ENCODE measurements around the gene HOXA10.

HOXA10 gene

DNA sequence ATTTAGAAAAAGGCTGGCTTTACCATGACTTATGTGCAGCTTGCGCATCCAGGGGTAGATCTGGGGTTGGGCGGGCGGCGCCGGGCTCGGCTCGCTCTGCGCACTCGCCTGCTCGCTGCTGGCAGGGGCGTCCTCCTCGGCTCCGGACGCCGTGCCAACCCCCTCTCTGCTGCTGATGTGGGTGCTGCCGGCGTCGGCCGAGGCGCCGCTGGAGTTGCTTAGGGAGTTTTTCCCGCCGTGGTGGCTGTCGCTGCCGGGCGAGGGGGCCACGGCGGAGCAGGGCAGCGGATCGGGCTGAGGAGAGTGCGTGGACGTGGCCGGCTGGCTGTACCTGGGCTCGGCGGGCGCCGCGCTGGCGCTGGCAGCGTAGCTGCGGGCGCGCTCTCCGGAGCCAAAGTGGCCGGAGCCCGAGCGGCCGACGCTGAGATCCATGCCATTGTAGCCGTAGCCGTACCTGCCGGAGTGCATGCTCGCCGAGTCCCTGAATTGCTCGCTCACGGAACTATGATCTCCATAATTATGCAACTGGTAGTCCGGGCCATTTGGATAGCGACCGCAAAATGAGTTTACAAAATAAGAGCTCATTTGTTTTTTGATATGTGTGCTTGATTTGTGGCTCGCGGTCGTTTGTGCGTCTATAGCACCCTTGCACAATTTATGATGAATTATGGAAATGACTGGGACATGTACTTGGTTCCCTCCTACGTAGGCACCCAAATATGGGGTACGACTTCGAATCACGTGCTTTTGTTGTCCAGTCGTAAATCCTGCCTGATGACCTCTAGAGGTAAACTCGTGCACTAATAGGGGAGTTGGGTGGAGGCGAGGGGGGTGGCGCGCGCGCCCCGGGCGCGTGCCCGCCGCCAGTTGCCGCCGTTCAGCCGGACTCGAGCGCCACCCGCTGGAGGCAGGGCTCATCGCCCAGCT lies 30.8 kb downstream of the HOXA10 start, which contains the start of gene HOXA5:
Gene HOXA5, minus strand, starts transcription at position 659 of the 927 bp plus-strand sequence. Its CDS starts 74 bp downstream, at position 585.
- no peak for DNase-seq

DNA sequence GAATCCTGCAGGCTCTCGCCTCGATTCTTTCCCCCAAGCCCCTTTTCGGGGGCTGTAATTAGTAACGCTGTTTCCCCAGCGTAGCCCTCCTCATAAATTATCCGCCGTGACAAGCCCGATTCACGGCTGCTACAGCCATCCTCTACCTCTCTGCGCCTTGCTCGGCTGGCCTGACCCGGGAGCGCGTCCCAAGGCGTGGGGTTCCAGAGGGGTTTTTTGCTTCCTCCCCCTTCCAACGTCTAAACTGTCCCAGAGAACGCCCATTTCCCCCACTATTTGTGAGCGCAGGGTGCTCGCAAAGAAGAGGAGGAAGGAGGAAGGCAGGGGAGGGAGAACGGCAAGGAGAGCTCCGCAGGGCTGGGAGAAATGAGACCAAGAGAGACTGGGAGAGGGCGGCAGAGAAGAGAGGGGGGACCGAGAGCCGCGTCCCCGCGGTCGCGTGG lies 31.5 kb downstream of the HOXA10 start:
- no peak for DNase-seq

DNA sequence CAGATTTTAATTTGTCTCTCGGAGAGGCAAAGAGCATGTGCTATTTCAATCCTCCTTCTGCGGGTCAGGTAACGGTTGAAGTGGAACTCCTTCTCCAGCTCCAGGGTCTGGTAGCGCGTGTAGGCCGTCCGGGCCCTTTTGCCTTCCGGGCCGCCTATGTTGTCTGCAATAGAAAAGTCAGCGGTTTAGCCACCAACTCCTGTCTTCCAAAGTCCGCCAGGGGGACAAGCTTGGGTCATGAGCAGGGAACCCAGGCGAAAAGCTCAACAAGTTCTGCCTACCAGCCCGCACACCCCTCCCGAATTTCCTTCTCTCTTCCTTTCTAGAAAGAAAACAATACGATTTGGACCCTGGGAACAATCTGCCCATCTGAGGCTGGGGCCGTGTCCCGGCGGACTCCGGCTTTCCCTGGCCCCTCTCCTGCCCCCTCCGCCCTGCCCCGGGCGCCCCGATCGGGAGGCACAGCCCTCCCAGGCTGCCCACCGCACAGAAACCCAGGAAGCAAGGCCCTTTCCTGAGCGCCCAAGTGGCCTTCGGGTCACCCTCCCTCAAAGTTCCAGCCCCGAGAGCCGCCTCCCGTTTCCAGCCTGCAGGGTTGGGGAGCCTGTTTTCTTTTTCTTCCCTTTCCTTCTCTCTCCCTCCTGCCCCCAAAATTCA lies 32.1 kb downstream of the HOXA10 start:
- DNase-seq, result no peak

DNA sequence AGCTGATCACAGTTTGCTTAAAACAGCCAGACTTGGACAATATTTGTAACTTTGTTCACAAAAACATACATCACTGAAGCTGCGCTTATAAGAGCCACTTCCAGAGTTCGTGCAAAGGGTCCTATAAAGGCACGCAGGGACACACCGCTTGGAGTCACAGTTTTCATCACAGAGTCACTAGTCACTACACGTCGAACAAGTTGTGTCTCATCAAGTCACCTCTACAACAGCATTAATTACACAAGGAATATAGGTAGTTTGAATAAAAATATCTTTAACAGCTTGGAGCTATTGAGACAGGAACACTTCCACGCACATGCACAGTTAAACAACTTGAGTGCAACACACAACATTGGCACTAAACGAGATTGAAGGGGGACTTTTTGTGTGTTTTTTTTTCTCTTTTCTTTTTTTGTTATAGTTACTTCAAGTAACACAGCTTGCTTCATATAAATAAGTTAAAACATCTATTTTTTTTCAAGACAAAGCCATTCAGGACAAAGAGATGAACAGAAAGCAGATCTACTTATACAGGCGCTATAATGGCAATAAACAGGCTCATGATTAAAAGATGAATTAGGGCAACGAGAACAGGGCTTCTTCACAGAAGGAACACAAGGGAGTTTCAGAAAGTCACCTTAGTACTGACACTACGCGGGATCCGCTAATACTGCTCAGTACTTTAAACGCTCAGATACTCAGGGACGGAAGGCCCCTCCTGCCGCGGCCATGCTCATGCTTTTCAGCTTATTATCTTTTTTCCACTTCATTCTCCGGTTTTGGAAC lies 32.8 kb downstream of the HOXA10 start:
- DNase-seq, result no peak

DNA sequence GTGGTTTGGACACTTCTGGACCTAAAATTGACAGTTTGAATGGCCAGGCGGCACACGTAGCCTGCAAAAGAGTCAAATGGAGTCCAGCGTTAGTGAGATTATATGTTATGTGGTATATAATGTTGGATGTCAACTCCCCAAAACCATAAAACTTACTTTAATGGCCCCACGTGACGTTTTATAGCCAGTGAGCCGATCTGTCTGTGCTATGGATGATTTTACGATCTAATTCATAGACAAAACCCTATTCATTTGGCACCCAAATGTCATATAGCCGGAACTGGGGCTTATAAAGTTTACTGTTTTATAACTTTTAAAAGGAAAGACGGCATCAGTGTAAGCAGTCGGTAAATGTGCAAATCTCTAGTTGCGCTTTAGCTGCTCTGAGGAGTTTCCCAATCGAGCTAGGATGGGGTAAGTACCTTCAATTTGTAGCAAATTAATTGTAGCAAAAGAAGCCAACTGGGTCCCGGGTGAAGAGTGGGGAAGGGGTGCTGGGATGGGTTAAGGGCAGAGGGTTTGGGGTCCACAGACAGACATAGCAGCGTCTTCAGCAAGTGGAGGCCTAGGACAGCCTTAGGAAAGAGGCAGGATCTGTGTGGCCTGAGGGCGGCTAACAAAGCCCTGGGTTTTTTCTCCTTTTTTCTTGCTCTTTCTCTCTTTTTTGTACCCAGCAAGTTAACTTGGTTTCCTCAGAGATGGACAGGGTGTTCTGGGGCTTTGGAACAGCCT lies 33.8 kb downstream of the HOXA10 start:
- no peak for DNase-seq

DNA sequence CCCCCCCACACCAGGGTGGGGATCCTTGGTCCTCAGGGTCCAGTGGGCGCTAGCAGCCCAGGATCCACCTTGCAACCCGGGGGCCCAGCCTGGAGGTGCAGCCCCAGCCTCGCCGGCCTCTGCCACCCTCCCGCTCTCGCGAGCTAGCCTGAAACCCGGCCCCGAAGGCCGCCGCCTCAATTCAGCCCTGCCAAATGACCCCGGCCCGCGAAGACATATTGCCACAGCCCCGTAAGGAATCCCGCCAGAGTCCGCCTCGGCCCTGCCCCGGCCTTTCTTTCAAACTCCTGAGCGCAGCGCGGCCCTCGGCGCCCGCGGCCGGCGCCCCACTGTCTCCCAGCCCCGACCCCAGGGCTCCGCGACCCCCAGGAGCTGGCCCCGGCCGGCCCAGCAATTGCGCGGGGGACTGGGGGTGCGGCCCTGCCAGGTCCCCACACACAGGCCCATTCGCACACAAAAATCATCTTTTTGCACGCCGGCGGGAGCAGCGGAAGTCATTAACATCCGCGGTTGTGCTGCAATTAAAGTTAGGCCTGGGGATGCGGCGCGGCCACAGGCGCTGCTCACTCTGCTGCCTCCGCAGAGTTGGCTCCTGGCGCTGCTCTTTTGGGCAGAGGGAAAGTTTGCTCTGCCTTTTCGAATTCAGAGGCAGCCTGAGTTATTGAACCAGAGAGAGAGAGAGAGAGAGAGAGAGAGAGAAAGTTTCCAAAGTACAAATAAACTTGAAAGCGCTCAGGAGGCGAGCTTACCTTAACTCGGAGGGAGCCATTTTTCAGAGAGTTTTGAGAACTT lies 34.6 kb downstream of the HOXA10 start:
- DNase-seq, result no peak

DNA sequence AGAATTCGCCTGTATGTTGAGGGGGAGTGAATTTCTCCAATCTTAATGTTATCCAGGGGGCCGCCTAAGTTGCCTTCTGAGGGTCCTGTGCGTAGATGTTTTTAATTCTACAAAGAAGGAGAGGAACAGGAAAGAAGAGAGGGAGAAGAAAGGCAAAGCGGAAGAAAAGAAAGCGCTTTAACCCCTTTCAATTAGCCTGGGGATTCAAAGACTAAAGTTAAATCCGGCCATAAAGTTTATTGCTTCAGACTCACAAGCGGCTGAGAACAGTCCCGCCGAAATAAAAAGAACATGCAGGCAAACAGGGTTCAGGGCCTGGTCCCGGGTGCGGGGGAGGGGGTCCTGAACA lies 35.2 kb downstream of the HOXA10 start:
- DNase-seq, result no peak

DNA sequence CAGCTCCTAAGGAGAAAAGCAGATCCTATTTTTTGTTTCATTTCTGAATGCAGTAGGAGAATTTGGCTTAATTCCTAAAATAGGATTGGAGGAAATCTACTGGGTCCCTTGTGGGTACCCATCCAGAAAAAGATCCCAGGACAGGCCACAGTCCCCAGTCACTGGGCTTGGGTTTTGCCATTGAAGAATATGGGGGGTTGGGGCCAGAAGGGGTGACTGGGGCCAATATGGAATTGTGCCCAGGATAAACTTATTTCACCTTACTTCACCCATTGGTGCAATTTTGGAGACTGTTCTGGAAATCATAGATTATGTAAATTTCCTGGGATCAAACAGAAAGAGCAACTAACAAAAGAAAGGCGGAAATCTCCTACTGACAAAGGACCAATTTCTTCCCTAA lies 35.6 kb downstream of the HOXA10 start:
- no peak for DNase-seq

DNA sequence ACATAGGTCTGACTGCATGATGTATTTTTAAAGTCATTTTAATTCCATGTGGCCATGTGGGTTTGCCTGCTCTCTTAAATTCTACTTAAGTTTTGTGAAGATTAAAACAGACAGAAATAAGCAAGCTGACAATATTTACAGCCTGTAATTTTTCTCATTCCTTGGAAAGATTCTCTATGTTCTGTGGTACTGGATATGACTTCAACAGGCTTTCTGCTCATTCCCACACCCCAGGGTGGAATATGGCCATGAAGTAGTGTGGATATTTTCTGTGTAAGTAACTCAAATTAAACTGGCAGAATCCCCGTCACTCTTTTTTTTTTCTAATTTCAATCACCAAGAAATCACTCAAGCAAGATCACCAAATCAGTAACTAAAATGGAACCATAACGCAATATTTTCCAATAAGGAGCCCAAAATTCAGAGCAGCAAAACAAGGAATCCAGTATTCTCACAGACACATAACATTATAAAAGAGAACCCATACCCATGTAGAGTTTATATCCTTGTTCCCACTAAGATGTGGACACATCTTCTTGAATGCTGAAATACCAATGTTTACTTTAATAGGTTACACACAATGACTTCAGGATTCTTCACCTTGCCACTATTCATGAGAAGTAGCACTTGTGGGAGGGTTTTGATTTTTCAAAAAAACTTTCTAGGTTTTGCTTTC lies 36.3 kb downstream of the HOXA10 start:
- DNase-seq, result no peak

DNA sequence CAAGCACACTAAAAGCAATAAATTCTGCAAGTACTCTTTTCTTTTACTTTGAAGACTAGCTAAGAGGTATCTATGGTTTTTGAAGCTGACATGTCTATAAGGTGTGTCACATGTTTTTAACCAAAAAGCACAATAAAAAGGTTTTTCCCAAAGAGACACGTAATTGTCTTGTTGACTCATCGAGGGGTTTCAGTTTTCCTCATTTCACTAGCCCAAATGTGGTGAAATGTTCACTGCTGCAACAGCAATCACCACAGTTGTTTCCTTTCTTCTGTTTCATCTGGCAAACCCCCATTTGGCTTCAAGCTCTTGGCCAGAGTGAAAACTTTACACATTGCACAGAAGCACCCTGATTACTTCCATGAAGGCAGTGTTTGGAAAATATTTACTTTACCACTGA lies 39.7 kb downstream of the HOXA10 start:
- DNase-seq, result no peak

DNA sequence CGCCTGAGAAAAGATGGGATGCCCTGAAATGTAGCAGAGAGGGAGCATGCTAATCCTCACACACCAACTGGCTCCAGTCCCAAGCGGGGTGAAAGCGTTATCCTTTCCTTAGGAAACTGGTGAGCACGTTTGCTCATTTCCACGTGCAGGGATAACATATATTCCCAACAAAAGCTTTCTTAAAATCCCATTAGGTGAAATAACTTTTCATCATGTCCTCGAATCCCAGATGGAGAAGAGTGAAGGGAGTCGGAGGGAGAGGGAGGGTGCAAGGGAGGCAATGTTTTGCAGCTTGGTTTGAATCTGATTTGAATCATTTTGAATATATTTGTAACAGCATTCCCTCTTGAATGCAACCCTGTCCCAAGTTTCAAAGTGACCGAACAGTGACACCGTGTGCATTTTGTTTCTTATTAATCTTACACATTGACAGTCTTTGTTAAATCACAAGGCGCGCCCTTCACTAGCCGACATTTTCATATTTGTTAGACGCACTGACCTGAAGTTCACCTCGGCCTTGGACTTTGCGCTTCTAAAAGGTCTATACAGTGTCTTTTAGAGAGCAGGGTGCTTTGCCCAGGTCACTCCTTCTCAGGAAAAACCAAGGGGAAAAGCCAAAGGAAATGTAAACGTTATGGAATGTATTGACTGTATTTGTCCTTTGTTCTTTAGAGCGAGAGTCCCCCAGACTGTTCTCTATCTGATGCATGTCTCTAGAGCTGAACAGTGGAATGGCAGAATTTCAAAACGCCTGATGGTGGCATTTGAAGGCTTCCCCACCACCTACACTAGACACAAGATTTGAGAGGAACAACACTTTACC lies 40.5 kb downstream of the HOXA10 start:
- no peak for DNase-seq

DNA sequence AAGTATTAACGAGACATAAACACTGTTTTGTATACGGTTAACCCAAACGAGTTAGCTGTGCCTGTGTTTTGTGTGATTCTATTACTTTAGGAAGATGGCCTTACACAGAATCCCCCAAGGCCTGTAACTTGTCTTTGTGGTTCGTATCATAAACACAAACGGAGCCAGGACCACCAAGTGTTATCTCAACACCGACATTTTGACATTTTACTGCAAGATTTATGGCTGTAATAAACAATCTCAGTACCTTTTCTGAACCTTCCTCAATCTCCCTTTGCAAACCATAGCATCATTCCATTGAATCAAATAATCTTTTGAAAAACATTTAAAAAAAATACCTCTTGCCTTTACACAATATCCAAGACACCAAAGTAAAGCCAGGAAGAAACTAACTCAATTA lies 41.1 kb downstream of the HOXA10 start:
- no peak for DNase-seq

DNA sequence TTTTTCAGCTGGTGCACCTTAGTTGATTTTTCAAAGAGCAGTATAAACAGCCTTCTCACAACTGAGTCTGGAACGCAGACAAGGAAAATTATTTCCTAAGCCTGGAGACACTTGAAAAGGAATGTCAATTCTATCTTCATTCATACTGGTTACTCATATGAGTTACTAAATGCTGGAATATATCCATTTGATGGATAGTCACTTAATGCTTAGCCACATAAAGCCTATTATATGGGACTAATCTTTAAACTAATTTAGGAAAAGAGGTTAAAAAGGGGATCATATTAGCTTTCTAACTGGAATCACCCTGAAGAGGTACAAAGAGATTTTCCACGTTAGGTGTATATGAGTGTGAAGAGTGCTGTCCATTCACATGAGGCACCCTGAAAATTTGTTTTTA lies 41.9 kb downstream of the HOXA10 start:
- no peak for DNase-seq

DNA sequence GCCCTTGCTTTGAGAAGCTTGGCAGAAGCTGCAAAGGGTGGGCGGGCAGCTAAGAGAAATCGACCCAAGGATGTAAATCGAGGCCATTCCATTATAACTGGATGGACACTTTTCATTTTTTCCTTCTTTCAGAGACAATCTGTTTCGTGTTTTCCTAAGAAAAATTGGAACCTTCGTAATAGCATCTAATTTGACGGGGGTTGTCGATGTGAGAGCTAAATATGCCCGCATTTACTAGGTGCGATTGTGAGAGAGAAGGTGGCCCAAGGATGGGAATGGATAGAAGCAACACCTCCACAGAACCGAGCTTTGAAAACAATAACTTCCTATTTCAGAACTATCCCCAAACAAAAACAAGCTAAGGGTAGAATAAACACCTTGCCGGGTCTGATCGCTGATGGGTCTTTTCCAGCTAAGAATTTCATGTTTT lies 42.7 kb downstream of the HOXA10 start:
- no peak for DNase-seq

DNA sequence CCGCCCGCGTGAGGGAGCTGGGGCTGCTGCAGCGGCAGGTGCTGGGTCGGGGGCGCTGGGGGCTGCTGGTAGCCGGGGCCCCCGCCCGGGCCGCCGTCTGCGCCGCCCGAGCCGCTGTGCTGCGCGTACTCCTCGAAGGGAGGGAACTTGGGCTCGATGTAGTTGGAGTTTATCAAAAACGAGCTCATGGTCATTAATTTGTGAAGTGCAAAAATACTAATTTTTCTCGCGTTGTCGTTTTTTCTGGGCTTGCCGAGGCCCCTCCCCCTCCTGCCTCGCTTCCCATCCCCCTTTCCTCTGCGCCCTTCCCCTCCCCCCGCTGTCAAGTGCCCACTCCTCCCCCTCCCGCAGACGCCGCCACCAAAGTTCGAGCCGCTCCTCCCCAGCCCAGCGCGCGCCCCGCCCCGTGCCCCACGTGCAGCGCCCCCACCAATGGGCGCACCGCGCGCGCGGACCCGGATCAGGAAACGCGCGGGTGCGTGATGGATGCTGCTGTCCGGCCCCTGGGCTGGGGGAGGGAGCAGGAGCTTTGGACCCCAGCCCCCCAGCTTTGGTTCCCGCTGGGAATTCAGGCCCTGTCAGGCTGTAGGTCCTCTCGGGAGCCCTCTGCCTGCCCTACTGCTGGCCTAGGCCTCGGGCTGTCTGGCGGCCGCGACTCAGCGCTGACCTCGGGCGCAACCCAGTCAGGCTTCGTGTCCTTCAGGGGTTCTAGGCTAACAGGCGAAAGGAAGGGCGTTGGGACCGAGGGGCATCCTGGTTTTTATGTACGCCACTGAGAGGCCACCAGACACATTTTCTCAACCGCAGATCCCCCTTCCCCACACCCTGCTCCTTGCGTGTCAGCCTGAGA lies 43.4 kb downstream of the HOXA10 start, which contains the start of gene HOXA4:
Gene HOXA4, minus strand, starts transcription at position 218 of the 850 bp plus-strand sequence. Its CDS starts 24 bp downstream, at position 194.
- DNase-seq, result peak; percentile 85

DNA sequence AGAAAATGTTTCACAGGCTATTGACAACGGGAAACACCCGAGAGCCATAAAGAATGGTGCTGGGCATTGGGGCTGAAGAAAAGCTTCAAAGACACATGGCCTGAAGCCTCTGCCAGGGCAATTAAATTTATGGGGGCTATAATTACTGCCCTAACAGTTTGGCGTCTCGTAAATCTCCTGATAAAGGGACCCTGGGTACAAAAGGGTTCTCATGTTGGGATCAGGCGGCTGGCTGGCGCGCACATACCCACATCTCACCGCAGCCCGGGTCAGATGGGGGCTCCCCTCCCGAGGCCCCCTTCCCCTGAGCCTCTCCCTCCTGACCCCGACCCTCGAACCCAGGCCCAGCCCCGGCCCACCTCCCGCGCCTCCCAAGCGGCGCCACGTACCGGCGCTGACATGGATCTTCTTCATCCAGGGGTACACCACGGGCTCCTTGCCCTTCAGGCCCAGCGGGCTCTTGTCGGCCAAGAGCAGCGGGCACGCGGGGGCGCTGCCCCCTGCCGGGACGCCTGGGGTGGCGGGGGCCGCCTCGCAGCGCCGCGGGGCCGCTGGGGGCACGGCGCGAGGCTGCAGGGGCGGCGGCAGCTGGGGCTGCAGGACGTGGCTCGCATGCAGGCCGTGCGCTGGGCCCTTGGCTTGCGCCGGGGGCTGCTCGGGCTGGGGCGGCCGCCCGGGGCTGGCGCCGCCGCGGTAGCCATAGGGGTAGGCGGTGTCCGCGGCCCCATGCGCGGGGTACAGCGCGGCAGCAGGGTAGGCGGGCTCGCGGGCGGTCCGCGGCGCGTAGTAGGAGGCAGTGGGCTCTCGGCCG lies 44.2 kb downstream of the HOXA10 start:
- DNase-seq, result peak; percentile 26

DNA sequence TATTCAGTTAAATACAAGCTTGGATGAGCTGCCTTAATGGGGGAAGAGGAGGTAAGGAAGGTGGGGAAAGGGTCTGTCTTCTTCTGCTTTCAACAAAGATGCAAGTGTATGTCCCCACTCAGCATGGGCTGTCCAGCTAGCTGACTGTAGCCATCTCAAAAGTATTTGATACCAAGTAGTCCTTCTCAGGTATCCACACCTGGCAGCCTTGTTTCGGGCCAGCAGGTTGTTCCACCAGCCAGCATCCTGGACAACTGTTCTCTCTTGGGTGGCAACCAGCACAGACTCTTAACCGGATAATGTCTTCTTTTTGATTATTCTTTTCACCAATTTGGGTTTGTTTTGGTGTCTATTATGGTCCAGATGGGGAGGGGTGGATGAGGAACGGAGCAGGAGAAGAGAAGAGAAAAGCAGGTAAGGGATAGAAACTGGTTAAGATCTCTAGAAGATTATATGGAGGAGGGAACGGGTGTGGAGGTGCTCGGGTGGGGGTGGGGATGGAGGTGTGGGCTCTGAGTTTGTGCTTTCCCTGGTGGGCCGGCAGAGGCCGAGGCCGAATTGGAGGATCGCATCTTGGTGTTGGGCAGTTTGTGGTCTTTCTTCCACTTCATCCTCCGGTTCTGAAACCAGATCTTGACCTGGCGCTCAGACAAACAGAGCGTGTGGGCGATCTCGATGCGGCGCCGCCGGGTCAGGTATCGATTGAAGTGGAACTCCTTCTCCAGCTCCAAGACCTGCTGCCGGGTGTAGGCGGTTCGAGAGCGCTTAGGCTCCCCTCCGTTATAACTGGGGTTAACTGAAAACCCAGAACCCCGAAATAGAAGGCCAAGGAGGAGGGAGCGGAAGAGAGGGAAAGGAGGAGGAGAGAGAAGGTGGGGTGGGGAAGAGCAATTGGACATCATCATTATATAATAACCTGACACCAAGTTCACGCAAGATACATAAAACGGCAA lies 45.1 kb downstream of the HOXA10 start:
- DNase-seq, result no peak
